ENCODE results near the gene TPCN2.

TPCN2 gene

DNA sequence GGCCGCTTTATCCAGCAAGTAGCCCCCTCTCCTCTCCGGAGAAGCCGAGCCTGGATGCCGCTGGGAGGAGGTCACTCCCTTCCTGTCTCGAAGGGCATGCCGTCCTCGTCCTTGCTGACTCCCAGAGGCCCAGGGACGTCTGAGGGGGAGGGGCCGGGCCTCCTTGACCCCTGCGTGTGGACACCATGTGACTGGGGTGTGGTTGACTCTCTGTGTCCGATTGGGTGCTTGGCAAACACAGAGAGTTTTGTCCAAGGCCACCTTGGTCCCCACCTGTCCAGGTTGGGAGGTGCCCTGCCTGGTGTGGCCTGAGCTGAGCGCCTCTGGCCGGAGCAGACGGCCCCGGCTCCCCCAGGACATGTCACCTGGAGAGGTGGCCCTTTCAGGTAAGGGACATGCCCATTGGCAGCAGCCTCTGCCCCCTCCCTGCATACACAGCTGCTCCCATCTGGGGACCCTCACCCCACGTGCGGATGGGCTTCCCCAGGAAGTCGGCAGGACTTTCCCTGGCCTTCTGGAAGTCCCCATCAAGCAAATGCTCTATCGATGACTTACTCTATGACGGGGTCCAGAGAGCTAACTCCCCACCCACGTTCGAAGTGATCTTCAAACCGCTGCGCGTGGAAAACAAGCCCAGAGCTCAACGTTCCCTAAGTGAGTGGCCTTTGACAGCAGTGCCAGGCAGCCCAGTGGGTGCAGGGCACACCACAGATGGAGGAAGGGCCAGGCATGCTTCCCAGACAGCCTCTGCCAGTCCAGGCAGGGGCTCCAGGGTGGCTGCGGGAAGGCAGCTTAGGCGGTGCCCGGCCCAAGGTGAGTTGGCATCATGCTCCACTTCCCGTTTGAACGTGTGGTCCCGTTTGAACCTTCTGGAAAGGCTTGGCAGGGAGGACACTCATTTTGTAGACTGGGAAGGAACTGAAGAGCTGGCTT, 106.8 kb downstream of the TPCN2 start, which contains the start of gene SMIM38:
Gene SMIM38, plus strand, starts transcription at position 634 of the 933 bp plus-strand sequence. CDS start 1,912 bp downstream, outside the sequence.
- DNase-seq = no peak

DNA sequence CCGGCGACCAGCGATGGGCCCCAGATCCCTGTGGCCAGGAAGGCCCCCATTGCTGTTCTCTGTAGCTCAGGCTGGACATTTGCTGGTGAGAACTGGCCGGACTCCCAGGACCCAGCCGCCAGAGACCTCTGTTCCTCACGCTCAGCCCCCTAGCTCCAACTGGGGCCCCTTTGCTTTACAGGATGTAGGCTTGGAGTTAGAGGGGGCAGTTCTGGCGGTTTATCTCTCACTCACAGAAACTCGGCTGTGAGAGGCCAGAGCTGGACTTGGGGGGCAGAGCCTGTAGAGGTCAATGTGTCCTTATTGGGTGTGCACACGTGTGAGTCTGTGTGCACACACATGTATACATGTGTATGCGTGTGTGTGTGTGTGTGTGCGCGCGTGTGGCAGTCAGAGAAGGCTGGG, 107.5 kb downstream of the TPCN2 start:
- DNase-seq = no peak

DNA sequence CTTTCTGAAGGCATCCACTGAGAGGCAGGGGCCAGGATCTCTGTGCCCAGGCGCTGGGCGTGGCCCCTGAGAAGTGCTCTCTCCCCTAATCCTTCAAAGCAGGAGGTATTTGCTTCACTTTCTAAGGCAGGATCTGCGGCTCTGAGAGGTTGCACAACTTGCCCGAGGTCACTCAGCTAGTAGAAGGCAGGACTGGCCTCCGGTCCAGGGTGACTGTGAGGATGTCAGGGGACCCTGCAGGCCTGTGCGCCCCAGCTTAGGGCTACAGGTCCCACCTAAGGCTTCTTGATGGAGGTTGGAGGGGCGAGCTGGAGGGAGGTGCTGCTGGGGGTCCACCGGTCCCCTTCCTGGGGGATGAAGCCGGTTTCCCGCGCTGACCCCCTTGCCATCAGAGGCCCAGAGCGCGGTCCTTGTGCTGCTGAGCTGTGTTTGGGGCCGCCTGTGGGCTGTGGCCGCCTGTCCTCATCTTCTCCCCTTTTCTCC, 108.0 kb downstream of the TPCN2 start:
- no peak for DNase-seq

DNA sequence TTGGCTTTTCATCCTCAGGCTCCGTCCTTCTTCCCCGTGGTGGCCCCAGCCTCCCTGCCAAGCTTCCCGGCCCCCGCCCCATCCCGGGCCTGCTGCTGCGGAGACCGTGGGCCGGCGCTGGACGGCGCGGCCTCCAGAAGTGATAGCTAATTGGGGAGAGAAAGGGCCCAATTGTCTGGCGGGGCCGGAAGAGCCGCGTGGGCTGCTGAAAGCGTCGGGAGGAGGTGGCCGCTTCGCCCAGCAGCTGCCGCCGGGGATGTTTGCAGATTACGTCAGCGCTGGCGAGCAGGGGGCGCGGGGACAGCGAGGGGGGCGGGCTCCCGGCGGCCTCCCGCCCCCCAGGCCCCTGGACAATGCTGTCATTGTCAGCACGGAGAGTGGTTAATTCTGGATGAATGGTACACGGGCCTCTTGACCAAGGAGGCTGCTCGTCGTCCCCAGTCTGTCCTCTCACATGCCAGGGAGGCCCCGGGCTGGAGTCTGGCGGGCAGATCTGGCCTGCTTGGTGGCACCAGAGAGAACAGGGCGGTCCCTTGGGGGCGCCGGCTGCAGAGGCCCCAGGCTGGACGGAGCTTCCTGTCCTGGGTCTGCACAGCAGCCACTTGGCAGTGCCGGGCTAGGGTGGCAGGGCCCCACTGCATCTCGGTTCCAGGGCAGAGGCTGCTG, 108.6 kb downstream of the TPCN2 start:
- DNase-seq = peak; percentile 57

DNA sequence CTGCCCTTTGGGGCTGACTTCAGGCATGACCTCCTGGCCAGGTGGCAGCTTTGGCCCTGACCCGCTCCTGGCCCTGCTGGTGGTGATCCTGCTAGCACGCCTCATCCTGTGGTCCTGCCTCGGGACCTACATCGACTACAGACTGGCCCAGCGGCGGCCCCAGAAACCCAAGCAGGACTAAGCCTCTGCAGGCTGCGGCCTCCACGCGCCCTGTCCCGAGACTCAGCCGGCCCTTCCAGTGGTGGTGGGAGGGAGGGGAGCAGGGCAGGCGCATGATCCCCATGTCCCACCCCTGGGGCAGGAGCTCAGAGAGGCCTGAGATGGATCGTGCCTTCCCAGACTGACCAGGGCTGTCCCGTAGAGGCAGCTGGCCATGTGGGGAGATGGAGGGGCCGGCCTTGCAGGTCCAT, 109.1 kb downstream of the TPCN2 start:
- DNase-seq = no peak

DNA sequence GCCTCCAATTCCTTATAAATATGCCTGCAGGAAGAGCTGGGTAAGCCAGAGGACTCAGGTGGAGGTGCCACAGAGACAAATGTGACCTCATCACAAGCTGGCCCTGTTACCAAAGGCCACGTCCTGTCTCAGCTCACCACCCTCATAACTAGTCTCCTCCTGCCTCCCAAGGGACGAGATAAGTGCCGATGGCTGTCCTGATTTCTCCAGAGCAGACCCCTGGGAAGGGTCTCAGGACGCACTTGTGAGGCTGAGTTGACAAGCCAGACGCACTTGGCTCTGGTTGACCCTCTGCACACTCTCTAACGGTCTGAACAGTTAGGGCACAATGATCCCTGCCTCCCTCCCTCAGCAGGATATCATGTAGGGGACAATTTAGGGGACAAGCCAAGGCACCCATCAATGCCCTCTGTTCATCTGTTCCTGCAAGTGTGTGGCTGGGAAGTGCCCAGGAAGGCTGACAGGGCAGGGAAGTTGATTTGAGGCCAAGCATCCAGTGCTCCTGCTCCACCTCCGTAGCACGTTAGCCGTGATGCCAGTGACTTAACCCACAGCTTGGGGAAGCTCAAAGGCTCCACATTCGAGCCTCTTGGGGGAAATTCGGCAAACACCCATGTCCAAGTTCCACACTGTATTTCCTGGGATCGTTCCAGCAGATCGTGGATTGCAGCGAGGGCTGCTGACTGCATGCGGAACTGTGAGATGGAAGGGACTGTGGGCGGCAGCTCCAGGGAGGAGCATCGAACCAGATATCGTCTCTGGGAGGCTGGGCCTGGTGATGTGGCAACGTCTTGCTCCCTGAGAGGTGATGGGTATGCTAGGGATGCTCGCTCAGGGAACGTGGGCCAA, 109.8 kb downstream of the TPCN2 start:
- no peak for DNase-seq

DNA sequence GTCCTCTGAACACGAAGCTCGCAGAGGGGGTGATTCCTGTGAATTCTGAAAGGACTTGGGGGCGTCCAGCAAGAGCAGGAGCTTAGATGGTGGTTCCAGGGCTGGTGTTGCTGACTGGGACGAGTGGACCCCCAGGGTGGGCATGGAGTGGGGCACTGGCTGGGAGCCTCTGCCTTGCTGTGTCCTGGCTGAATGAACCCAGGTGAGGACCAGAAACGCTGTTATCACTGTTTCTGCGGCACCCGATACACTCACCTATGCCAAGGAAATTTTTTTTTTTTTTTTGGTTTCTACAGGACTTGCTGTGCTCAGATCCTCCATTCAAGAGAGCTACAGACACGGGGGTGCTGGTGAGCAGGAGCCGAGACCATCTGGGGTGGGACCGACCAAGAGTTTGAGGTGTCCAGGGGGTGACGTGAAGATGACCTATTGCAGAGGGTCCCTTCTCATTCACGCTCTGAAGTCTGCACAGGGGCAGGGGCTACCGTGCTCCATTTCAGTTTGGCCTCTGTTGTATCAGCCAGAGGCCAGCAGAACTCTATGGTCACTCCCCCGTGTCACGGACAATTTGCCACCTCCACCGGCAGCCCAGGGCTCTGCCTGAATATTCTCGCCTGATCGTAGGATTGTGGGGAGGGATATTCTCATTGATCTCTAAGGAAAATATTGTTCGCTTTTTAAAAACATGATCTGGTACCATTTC, 110.6 kb downstream of the TPCN2 start:
- DNase-seq = no peak

DNA sequence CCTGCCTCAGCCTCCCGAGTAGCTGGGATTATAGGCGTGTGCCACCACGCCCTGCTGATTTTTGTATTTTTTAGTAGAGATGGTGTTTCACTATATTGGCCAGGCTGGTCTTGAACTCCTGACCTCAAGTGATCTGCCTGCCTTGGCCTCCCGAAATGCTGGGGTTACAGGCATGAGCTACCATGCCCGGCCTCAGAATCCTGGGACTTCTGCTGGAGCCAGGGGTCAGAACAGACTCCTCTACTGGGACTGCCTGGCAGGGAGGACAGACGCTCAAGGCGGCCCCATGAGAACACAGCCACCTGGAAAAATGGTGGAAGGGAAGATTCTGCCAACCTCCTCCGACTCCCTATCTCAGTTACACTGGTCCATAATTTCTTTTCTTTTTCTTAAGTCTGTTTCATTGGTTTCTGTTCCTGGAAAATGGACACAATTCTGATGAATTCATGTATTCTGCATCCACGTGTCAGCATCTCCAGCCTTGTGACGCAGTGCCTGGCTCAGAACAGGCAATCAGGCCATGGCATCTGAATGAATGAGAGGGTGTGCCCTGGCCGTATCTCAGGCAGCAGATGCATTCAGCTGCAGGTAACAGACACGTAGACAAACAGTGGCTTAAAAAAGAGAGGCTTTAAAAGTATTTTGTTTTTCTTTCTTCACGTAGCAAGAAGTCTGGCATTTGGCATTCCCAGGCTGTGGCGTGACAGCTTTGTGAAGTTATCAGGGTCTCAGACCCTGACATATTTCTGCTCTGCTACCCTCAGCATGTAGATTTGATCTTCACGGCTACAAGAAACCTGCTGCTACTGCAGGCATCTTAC, 111.8 kb downstream of the TPCN2 start:
- DNase-seq = no peak

DNA sequence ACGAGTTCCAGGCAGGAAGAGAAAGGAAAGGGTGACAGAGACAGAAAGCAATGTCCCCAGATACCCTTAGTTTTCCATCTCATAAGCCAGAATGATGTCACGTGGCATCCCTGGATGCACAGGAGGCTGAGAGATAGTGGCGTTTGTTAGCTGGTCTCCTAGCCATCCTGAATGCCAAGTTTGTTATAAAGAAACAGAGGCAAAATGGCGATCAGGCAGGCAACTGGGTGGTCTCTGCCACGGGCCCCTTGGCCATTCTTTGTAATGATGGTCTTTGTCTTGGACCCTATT, 112.3 kb downstream of the TPCN2 start:
- DNase-seq = no peak

DNA sequence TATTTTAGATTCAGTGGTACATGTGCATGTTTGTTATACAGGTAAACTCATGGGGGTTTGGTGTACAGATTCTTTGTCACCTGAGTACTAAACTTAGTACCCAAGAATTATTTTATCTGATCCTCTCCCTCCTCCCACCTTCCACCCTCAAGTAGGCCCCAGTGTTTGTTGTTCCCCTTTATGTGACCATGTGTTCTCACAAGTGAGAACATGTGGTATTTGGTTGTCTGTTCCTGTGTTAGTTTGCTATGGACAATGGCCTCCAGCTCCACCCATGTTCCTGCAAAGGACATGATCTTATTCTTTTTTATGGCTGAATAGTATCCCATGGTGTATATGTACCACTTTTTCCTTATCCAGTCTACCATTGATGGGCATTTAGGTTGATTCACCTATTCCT, 113.8 kb downstream of the TPCN2 start:
- no peak for DNase-seq

DNA sequence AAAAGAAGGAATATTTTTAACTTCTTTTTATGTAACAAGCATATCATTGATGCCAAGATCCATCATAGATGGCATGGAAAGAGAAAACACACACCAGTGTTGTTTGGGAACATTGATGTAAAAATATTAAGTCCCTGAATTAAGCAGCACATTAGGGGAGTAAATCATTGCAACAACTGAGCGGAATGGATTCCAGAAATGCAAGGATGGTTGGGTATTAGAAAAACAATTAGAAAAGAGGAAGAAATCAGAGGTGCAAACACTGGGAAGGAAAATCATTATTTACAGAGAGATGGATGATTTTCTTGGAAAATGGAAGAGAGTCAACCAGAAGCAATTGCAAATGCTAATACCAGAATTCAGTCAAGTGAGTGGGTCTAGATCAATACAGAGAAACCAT, 115.1 kb downstream of the TPCN2 start:
- no peak for DNase-seq

DNA sequence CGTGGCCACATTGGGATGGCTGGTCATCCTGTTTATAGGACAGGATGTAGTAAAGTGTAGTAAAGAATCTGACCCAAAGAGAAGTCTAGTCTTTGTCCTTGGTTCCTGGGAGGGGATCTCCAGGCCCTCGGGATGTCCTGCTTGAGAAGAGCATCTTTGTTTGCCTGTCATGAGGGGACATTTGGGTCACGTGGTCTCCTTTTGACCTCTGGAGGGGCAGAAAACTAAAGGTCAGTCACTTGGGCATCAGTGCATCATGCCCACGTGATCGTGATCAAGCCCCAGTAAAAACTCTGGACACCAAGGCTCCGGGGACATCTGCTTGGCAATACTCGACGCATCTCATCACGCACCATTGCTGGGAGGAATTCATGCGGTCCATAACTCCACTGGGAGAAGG, 116.1 kb downstream of the TPCN2 start:
- DNase-seq = no peak

DNA sequence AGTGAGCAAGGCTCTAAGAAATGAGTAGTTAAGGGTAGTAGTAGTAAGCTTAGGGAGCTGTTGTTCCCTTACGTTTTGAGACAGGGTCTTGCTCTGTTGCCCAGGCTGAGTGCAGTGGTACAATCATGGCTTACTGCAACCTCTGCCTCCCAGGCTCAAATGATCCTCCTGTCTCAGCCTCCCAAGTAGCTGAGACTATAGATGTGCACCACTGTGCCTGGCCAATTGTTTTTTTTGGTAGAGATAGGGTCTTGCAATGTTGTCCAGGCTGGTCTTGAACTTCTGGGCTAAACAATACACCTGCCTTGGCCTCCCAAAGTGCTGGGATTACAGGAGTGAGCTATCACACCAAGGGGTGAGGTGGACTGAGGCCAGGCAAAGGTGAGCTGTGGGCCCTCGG, 117.0 kb downstream of the TPCN2 start:
- no peak for DNase-seq

DNA sequence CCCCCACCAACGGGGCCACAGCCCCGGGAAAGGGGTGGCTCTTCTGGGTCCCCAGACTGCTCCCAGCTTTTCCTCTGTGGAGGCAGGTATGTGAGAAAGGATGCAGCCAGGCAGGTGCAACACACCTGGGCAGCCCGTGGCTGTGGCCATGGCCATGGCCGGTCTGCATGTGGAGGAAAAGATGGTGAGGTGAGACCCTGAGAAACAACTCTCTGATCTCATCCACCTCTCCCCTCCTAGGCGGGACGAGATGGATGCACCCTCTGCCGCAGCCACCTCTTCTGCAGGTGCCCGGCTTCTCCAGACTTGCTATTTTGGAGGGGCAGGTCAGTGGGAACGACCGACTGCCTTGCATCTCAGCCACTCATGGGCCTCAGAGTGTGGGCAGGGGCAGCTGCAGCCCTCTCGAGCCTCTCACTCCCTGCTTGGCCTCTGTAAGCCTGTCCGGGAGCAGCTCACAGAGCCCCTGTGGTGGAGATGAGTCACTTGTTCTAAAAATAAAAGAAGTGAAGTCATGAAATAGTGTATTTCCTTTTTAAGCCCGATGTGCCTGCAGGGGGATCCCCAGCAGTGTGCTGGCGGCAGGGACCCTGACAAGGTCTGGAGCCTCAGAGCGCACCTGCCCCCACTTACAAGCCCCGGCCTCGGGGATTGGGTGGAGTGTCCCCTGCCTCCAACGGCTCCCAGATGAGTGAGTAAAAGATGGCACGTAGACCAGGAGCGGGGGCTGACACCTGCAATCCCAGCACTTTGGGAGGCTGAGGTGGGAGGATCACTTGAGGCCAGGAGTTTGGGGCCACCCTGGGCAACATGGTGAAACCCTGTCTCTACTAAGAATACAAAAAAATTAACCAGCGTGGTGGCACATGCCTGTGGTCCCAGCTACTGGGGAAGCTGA, 117.7 kb downstream of the TPCN2 start:
- peak; percentile 56 for DNase-seq

DNA sequence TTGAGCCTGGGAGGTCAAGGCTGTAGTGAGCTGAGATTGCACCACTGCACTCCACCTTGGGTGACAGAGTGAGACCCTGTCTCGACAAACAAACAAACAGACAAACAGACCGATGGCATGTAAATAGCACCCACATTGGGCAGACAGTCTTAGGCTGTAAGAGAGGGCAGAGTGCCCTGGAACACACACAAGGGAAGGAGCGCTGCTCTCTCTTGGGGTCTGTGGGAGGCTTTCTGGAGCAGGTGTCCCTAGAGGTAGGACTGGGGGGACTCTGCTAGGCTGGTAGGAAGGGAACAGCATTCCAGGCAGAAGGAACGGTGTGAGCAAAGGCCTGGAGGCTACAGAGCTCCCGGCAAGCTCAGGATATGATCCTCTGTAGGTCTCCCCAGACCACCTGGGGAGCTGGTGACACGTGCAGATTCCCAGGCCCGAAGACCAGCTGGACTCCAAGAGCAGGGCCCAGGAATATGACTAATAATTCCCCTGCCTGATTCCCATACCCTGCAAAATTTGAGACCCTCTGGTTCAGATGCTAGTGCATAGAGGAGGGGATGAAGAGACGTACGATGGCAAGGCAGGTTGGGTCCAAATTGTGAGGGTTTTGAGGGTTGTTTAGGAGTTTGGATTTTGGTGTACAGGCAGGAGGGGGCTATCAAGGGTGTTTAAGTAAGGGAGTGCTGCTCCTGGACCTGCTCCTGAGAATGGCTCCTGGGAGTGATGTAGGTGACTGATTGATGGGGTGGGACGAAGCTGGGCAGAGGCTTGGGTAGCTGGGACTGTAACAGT, 118.6 kb downstream of the TPCN2 start:
- DNase-seq = no peak

DNA sequence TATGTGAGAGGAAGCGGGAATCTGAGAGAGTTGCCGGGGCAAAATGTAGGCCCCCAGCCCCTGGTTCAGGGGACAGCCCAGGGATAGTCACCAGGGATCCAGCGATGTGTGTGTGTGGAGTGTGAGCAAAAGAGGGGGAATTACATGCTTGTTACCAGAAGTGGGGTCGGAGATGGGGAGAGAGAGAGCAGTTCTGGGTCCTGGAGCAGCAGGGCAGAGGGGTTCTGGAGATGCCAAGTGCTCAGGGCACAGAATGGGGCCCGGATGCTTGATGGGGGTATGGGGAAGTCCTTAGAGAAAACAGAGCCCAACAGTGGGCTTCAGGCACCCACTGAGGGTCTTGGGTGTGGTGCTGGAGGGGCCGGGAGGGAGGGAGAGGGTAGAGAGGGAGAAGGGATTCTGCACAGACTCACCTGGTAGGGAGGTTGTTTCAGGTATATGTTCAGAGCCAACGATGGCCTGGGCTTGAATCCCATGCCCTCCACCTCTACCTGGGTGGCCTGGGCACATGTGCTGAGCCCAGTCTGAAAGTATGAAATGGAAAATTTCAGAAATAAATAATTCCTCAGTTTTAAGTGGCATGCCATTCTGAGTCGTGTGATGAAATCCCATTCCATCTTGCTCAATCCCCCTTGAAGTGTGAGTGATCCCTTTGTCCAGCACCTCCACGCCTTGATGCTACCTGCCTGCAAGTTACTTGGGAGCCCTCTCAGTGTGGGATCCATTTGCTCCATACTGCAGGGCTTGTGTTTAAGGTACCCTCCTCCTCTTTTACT, 119.4 kb downstream of the TPCN2 start:
- DNase-seq = no peak

DNA sequence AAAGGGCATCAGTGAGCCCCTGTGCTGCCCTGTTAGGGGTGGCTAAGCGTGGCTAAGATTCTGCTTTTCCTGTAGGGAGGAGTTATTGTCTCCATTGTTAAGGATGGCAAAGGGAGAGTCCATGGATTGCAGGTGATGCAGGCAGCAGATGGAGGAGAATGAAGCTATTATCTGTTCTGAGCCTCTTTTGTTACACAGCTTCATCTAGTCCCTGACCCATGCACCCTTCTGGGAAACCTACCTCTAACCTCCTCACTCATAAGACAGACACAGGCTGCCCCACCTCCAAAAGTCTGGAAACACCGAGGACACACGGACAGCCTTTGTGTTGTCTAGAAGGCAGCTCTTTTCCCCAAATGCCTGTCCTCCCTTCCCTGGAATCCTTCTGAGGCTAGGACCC, 120.7 kb downstream of the TPCN2 start:
- DNase-seq = no peak

DNA sequence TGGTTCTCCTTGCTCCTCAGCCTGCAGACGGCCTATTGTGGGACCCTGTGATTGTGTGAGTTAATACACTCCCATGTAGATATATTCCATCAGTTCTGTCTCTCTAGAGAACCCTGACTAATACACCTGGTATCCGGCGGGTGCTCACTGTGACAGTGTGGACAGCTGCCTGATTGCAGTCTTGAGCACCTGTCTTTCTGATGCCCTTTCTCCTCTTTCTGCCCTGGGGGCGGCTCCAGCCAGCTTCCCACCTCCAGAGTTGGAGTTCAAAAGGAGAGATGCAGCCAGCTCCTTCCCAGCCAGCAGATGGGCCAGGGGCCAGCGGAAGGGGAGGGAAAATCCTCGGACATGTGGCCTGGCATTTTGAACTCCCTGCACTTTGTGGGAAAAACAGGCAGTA, 122.0 kb downstream of the TPCN2 start:
- DNase-seq = no peak
